NK-92 treated with Interleukin-12 subunit alpha and Interleukin-12 subunit beta, amount 100 ng/mL, for 24 hours (cell line): Measurements from ENCODE around the gene CERS5.

Experiments used
- DNase-seq: peaks from one replicate; lab custom pipeline; 2025; lab: John Stamatoyannopoulos, UW

The CERS5 gene

GRCh38 chr12:50167049-50167828 is at the start of gene CERS5:
CERS5 (minus strand) TSS chr12:50167369; CDS start chr12:50167297, 72 bp downstream.
- peak; percentile 93 for DNase-seq

GRCh38 chr12:50215033-50215432 is 47.9 kb upstream of the CERS5 start:
- DNase-seq, result no peak

GRCh38 chr12:50214018-50214417 is 46.8 kb upstream of the CERS5 start:
- no peak for DNase-seq

- no peak for DNase-seq
These were observed 46.3 kb upstream of the CERS5 start for GRCh38 chr12:50213439-50213838.

- DNase-seq, result no peak
These were observed 44.9 kb upstream of the CERS5 start for GRCh38 chr12:50212071-50212467.

GRCh38 chr12:50211392-50212070 is 44.4 kb upstream of the CERS5 start:
- no peak for DNase-seq

GRCh38 chr12:50207424-50207823 is 40.3 kb upstream of the CERS5 start:
- DNase-seq, result no peak

- no peak for DNase-seq
These were observed 38.5 kb upstream of the CERS5 start for GRCh38 chr12:50205648-50206047.

GRCh38 chr12:50203691-50204090 is 36.5 kb upstream of the CERS5 start:
- DNase-seq, result no peak

GRCh38 chr12:50201987-50202521 is 34.9 kb upstream of the CERS5 start:
- no peak for DNase-seq

- DNase-seq, result no peak
These were observed 33.5 kb upstream of the CERS5 start for GRCh38 chr12:50200552-50201273.

GRCh38 chr12:50198829-50199228 is 31.7 kb upstream of the CERS5 start:
- DNase-seq, result no peak

- DNase-seq, result no peak
These were observed 30.1 kb upstream of the CERS5 start for GRCh38 chr12:50197297-50197727.

GRCh38 chr12:50196537-50196936 is 29.4 kb upstream of the CERS5 start:
- no peak for DNase-seq

- no peak for DNase-seq
These were observed 28.7 kb upstream of the CERS5 start for GRCh38 chr12:50195832-50196231.

GRCh38 chr12:50192908-50193307 is 25.7 kb upstream of the CERS5 start:
- DNase-seq, result no peak

GRCh38 chr12:50192236-50192635 is 25.1 kb upstream of the CERS5 start:
- no peak for DNase-seq

GRCh38 chr12:50190859-50191258 is 23.7 kb upstream of the CERS5 start:
- DNase-seq, result no peak

GRCh38 chr12:50188875-50189575 is 21.9 kb upstream of the CERS5 start:
- DNase-seq, result no peak

GRCh38 chr12:50188241-50188781 is 21.1 kb upstream of the CERS5 start:
- DNase-seq, result no peak

GRCh38 chr12:50187084-50187900 is 20.1 kb upstream of the CERS5 start:
- no peak for DNase-seq
